ENCODE results near the gene SPEG. TPM values are rescaled to one million over a fixed set of nuclear protein-coding genes. Genes with fewer than 3 reads are reported as not detected.

SPEG gene
- total and polyA plus RNA-seq, 2 donors (not counting 3 experiments of a cell fraction or from before 2014, with no cell fraction given) = 0.84 to 3.5 TPM

DNA sequence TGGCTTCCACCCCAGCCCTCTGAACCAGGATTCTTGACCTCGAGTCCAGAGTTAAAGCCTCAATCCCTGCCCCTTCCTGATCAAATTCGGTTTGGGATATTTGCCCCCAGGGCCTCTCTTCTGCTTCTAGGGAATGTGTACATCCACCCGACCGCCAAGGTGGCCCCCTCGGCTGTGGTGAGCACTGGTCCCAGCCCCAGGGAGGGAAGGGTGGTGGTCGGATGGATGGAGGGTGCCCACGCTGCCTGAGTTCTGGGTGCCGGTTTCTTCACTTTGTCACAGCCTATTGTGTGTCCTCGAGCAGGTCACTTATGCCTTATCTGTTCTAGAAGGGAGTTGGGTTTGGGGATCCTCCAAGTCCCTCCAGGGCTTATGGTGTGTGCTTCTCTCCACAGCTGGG is 70.9 kb downstream of the SPEG start:
- no peaks in the 10 kb centered on the region for H3K4me1 ChIP-seq (ENCODE audit: control insufficient read depth, extremely low read depth, insufficient read depth, low read length)
- no peak overlapping the region for H2AFZ ChIP-seq (ENCODE audit: low read depth, low read length)
- no peak overlapping the region for H3K4me2 ChIP-seq (ENCODE audit: insufficient read depth, low read length)
- H3K9me1 ChIP-seq (replicated peaks; ENCODE audit: control insufficient read depth, extremely low read depth, insufficient read depth, low read length) = no peaks in the 10 kb centered on the region
- no peak overlapping the region for H3K9ac ChIP-seq (replicated peaks; ENCODE audit: extremely low read depth, insufficient read depth, low read length)
- TF ChIP-seq POLR2A (IDR thresholded peaks at IDR 0.05; ENCODE audit: low read depth, low read length) (no peak), MYC (IDR thresholded peaks at IDR 0.05; ENCODE audit: low read depth, low read length) (no peak), GATA2 (IDR thresholded peaks at IDR 0.05; ENCODE audit: insufficient read depth, insufficient read length, low read depth, low read length) (no peak), FOS (IDR thresholded peaks at IDR 0.05; ENCODE audit: borderline replicate concordance, insufficient read depth, low read length) (no peak), EZH2 (IDR thresholded peaks at IDR 0.05; ENCODE audit: borderline replicate concordance, low read depth, low read length, severe bottlenecking) (no peak), POLR2AphosphoS5 (IDR thresholded peaks at IDR 0.05; ENCODE audit: insufficient read depth, low read depth, low read length) (no peak), JUN (IDR thresholded peaks at IDR 0.05; ENCODE audit: borderline replicate concordance, insufficient read depth, insufficient read length, low read depth) (no peak)
- TF ChIP-seq, protein P1, sequence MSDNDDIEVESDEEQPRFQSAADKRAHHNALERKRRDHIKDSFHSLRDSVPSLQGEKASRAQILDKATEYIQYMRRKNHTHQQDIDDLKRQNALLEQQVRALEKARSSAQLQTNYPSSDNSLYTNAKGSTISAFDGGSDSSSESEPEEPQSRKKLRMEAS (IDR thresholded peaks at IDR 0.05; ENCODE audit: insufficient read depth, insufficient read length) = no peak
- TF ChIP-seq, protein P2, sequence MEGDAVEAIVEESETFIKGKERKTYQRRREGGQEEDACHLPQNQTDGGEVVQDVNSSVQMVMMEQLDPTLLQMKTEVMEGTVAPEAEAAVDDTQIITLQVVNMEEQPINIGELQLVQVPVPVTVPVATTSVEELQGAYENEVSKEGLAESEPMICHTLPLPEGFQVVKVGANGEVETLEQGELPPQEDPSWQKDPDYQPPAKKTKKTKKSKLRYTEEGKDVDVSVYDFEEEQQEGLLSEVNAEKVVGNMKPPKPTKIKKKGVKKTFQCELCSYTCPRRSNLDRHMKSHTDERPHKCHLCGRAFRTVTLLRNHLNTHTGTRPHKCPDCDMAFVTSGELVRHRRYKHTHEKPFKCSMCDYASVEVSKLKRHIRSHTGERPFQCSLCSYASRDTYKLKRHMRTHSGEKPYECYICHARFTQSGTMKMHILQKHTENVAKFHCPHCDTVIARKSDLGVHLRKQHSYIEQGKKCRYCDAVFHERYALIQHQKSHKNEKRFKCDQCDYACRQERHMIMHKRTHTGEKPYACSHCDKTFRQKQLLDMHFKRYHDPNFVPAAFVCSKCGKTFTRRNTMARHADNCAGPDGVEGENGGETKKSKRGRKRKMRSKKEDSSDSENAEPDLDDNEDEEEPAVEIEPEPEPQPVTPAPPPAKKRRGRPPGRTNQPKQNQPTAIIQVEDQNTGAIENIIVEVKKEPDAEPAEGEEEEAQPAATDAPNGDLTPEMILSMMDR (IDR thresholded peaks at IDR 0.05; ENCODE audit: extremely low read depth in 1 of 2, insufficient read depth in 1 of 2, low read depth in 1 of 2, low read length in 2 of 2) = no peak
- peaks cover 0 to 28% of the 10 kb centered on the region in 2 experiments for H3K36me3 ChIP-seq (ENCODE audit: control insufficient read depth in 2 of 2, extremely low read depth in 1 of 2, insufficient read depth in 2 of 2, low read length in 2 of 2)
- no peaks in the 10 kb centered on the region for H3K79me2 ChIP-seq (ENCODE audit: control insufficient read depth, insufficient read depth, low read length)
- no peaks in the 10 kb centered on the region for H3K9me3 ChIP-seq (replicated peaks; ENCODE audit: control insufficient read depth, insufficient read depth, low read length)
- H3K4me3 ChIP-seq (replicated peaks in 1 of 3; ENCODE audit: insufficient read depth in 1 of 3, low read depth in 1 of 3, low read length in 3 of 3) = no peak overlapping the region
- POLR2A ChIA-PET = no interaction called here
- BruUV-seq (replicated peaks) = no TSS peak
- FAIRE-seq = no peak
- H3K27me3 ChIP-seq (ENCODE audit: control insufficient read depth in 2 of 2, insufficient read depth in 2 of 2, low read length in 2 of 2) = peaks cover 4 to 5% of the 10 kb centered on the region in 2 experiments
- H3K27ac ChIP-seq (ENCODE audit: insufficient read depth, low read depth, low read length) = no peak overlapping the region
- CTCF ChIA-PET = interaction anchor here (5.0 kb wide), 1 partner anchor 23 kb away, joined by 99 read pairs; no protein-coding TSS in a partner anchor
- intact Hi-C loops (cut with micrococcal nuclease) = no loop called here
- H4K20me1 ChIP-seq (replicated peaks; ENCODE audit: control insufficient read depth, extremely low read depth, insufficient read depth, low read length) = no peaks in the 10 kb centered on the region
- dilution Hi-C loops (cut with MboI; ENCODE audit: extremely low pct_ligation_motif_present, low sequenced_read_pairs) = no loop called here
- DNase-seq (ENCODE audit: low read depth, low spot score) = no peak
